Fibroblast of lung (primary cell): Measurements from ENCODE around the gene ATXN2. TPM values are rescaled to one million over a fixed set of nuclear protein-coding genes. Genes with fewer than 3 reads are reported as not detected.
"Not testable (repeated sequence)": the region's sequence is repeated elsewhere in the genome, so short reads cannot be mapped to it uniquely, and the experiment has no call there.

Experiments used
- DNase-seq, 2 donors: peaks; one replicate each; pipeline versions ENCODE4 v3.0.0 to v3.0.0-alpha.2; 2010; ENCODE audit warnings: low read depth in 2 of 2
- H2AFZ ChIP-seq: 2 replicates; pipeline ENCODE4 v1.5.1; 2012; ENCODE audit warnings: low read length, control low read depth, inconsistent platforms
- H3K27ac ChIP-seq: 2 replicates; pipeline ENCODE4 v1.5.1; 2011; ENCODE audit warnings: low read length, control low read depth; ENCODE audit not compliant: insufficient read depth
- H3K27me3 ChIP-seq: 2 replicates; pipeline ENCODE4 v1.5.1; 2011; ENCODE audit warnings: mild to moderate bottlenecking, low read length; ENCODE audit not compliant: control insufficient read depth, insufficient read depth
- H3K36me3 ChIP-seq: 2 replicates; pipeline ENCODE4 v1.5.1; 2011; ENCODE audit warnings: low read length; ENCODE audit not compliant: control insufficient read depth, insufficient read depth
- H3K4me1 ChIP-seq: 2 replicates; pipeline ENCODE4 v1.5.1; 2011; ENCODE audit warnings: low read length; ENCODE audit not compliant: control insufficient read depth, insufficient read depth; ENCODE audit errors: extremely low read depth
- H3K4me2 ChIP-seq: 2 replicates; pipeline ENCODE4 v1.5.1; 2011; ENCODE audit warnings: low read length, control low read depth; ENCODE audit not compliant: insufficient read depth; ENCODE audit errors: extremely low read depth
- H3K4me3 ChIP-seq, 4 experiments: fragments of 200-600 bp in 1 of 4; sonication (generic) in 1 of 4; replicated peaks in 1 of 4; 2 replicates each; pipeline ENCODE4 v1.5.1; 2011 to 2016; ENCODE audit warnings: low read length in 4 of 4, low read depth in 3 of 4, mild to moderate bottlenecking in 3 of 4, control low read depth in 2 of 4, inconsistent platforms in 1 of 4, mixed read lengths in 1 of 4; ENCODE audit not compliant: insufficient read depth in 1 of 4; ENCODE audit errors: control extremely low read depth in 1 of 4
- H3K79me2 ChIP-seq: 2 replicates; pipeline ENCODE4 v1.5.1; 2012; ENCODE audit warnings: mild to moderate bottlenecking, low read length, inconsistent platforms; ENCODE audit not compliant: control insufficient read depth, insufficient read depth
- H3K9ac ChIP-seq: 2 replicates; pipeline ENCODE4 v1.5.1; 2011; ENCODE audit warnings: mild to moderate bottlenecking, low read length, control low read depth; ENCODE audit not compliant: insufficient read depth
- H3K9me3 ChIP-seq: 2 replicates; pipeline ENCODE4 v1.5.1; 2012; ENCODE audit warnings: low read depth, low read length; ENCODE audit not compliant: control insufficient read depth, insufficient read depth
- H4K20me1 ChIP-seq: 2 replicates; pipeline ENCODE4 v1.5.1; 2011; ENCODE audit warnings: low read length; ENCODE audit not compliant: control insufficient read depth, insufficient read depth; ENCODE audit errors: extremely low read depth
- CTCF ChIP-seq, 2 donors: IDR thresholded peaks in 1 of 2; conservative IDR thresholded peaks in 1 of 2; 1 replicate in 1 of 2; 2 replicates in 1 of 2; pipeline ENCODE4 v1.5.1; 2011 to 2012; ENCODE audit warnings: low read length in 2 of 2, control low read depth in 1 of 2, inconsistent platforms in 1 of 2, low read depth in 1 of 2, mild to moderate bottlenecking in 1 of 2
- EZH2 ChIP-seq: IDR thresholded peaks from 2 replicates; pipeline ENCODE4 v1.5.1; 2012; ENCODE audit warnings: low read length, control low read depth, mild to moderate bottlenecking; ENCODE audit errors: missing control alignments
- polyA plus RNA-seq, 2 donors: library from polyadenylated mRNA; depleted of rRNA in 1 of 2; stranded (reverse) in 1 of 2; unstranded in 1 of 2; fragments of >200 nt; gene quantifications; 2 replicates each; pipeline ENCODE4 v1.2.1, GENCODE V29; 2011 to 2012; ENCODE audit warnings: missing spikeins in 1 of 2
- total RNA-seq: library from RNA; depleted of rRNA; stranded (reverse); fragments of >200 nt; gene quantifications from 2 replicates; pipeline ENCODE4 v1.2.1, GENCODE V29; 2014

The ATXN2 gene
- total and polyA plus RNA-seq, 2 donors (not counting 1 experiment from before 2014, with no cell fraction given) = 25.9 to 31.2 TPM

GRCh38 chr12:111596985-111597830 lies 1.9 kb downstream of the ATXN2 start:
- Histone ChIP-seq H4K20me1 (peaks cover 6% of the 10 kb centered on the region), H2AFZ (no peak overlapping the region), H3K4me2 (peak overlapping the region; percentile 96), H3K4me1 (peaks cover 3% of the 10 kb centered on the region), H3K36me3 (no peaks in the 10 kb centered on the region), H3K4me3 (peak overlapping the region; percentile 82 to 98 (median 94)), H3K79me2 (peaks cover 67% of the 10 kb centered on the region), H3K9ac (peak overlapping the region; percentile 98), H3K27ac (peak overlapping the region; percentile 96), H3K27me3 (no peaks in the 10 kb centered on the region), H3K9me3 (no peaks in the 10 kb centered on the region)
- no peak for TF ChIP-seq CTCF (conservative IDR thresholded peaks at IDR 0.05 in 1 of 2, IDR thresholded peaks at IDR 0.05 in 1 of 2; ENCODE audit: low read depth in 1 of 2, low read length in 2 of 2)
- no peak for TF ChIP-seq EZH2
- peak; percentile 62 to 72 for DNase-seq

GRCh38 chr12:111595341-111595835 lies 3.7 kb downstream of the ATXN2 start:
- Histone ChIP-seq H3K4me2 (peak overlapping the region; percentile 62), H3K79me2 (peaks cover 85% of the 10 kb centered on the region), H3K4me3 (peak overlapping the region in 1 of 4 experiments; percentile 95)
- H3K9ac ChIP-seq, H2AFZ ChIP-seq, H4K20me1 ChIP-seq, H3K4me1 ChIP-seq, H3K27me3 ChIP-seq, H3K9me3 ChIP-seq, DNase-seq, H3K36me3 ChIP-seq, H3K27ac ChIP-seq: not testable (repeated sequence)

GRCh38 chr12:111591399-111592010 lies 7.6 kb downstream of the ATXN2 start:
- peaks cover 98% of the 10 kb centered on the region for H3K79me2 ChIP-seq
- H4K20me1 ChIP-seq, H2AFZ ChIP-seq, H3K36me3 ChIP-seq, H3K9me3 ChIP-seq, H3K4me3 ChIP-seq, H3K4me2 ChIP-seq, H3K4me1 ChIP-seq, H3K9ac ChIP-seq, H3K27ac ChIP-seq, H3K27me3 ChIP-seq, DNase-seq: not testable (repeated sequence)
